ENCODE data around the gene LMLN. TPM values are rescaled to one million over a fixed set of nuclear protein-coding genes. Genes with fewer than 3 reads are reported as not detected.

LMLN gene
- total RNA-seq, 1 experiment from 2014 or later: 17.4 TPM

GRCh38 chr3:198064420-198064819 is 104.4 kb downstream of the LMLN start:
- intact Hi-C loops (cut with micrococcal nuclease; ENCODE audit: unreplicated experiment): no loop called here
- H3K36me3 ChIP-seq (ENCODE audit: insufficient read depth, low read length, poor library complexity, severe bottlenecking): no peaks in the 10 kb centered on the region
- no peak overlapping the region for H3K4me3 ChIP-seq (ENCODE audit: low read depth, low read length, poor library complexity, severe bottlenecking)
- TF ChIP-seq CTCF (conservative IDR thresholded peaks at IDR 0.05; ENCODE audit: low read depth, low read length) (no peak), EZH2 (IDR thresholded peaks at IDR 0.05; ENCODE audit: borderline replicate concordance, low read depth, low read length, poor library complexity, severe bottlenecking) (no peak)
- no peaks in the 10 kb centered on the region for H3K4me1 ChIP-seq (ENCODE audit: insufficient read depth, low read length, poor library complexity, severe bottlenecking)
- no TSS peak for BruUV-seq (replicated peaks)
- no peaks in the 10 kb centered on the region for H3K9me3 ChIP-seq (ENCODE audit: low read depth, low read length, poor library complexity, severe bottlenecking)
- no peak for DNase-seq (ENCODE audit: low spot score)
- ChIA-PET CTCF (no interaction called here), POLR2A (ENCODE audit: low non-redundant PET) (no interaction called here)
- no peak overlapping the region for H3K27ac ChIP-seq (ENCODE audit: low read depth, low read length, poor library complexity, severe bottlenecking)
- H3K27me3 ChIP-seq (replicated peaks; ENCODE audit: insufficient read depth, low read depth, low read length, poor library complexity): no peaks in the 10 kb centered on the region

- H3K9me3 ChIP-seq (ENCODE audit: low read depth, low read length, poor library complexity, severe bottlenecking): no peaks in the 10 kb centered on the region
- no peaks in the 10 kb centered on the region for H3K36me3 ChIP-seq (ENCODE audit: insufficient read depth, low read length, poor library complexity, severe bottlenecking)
- BruUV-seq (replicated peaks): no TSS peak
- TF ChIP-seq EZH2 (IDR thresholded peaks at IDR 0.05; ENCODE audit: borderline replicate concordance, low read depth, low read length, poor library complexity, severe bottlenecking) (no peak), CTCF (conservative IDR thresholded peaks at IDR 0.05; ENCODE audit: low read depth, low read length) (no peak)
- CTCF ChIA-PET: no interaction called here
- H3K4me1 ChIP-seq (ENCODE audit: insufficient read depth, low read length, poor library complexity, severe bottlenecking): no peaks in the 10 kb centered on the region
- H3K27ac ChIP-seq (ENCODE audit: low read depth, low read length, poor library complexity, severe bottlenecking): no peak overlapping the region
- H3K4me3 ChIP-seq (ENCODE audit: low read depth, low read length, poor library complexity, severe bottlenecking): no peak overlapping the region
- intact Hi-C loops (cut with micrococcal nuclease; ENCODE audit: unreplicated experiment): no loop called here
- DNase-seq (ENCODE audit: low spot score): no peak
- POLR2A ChIA-PET (ENCODE audit: low non-redundant PET): no interaction called here
- no peaks in the 10 kb centered on the region for H3K27me3 ChIP-seq (replicated peaks; ENCODE audit: insufficient read depth, low read depth, low read length, poor library complexity)
Measured at GRCh38 chr3:198065897-198066296, 105.9 kb downstream of the LMLN start.

- Histone ChIP-seq H3K27me3 (replicated peaks; ENCODE audit: insufficient read depth, low read depth, low read length, poor library complexity) (no peaks in the 10 kb centered on the region), H3K27ac (ENCODE audit: low read depth, low read length, poor library complexity, severe bottlenecking) (no peak overlapping the region), H3K4me1 (ENCODE audit: insufficient read depth, low read length, poor library complexity, severe bottlenecking) (no peaks in the 10 kb centered on the region), H3K36me3 (ENCODE audit: insufficient read depth, low read length, poor library complexity, severe bottlenecking) (no peaks in the 10 kb centered on the region), H3K4me3 (ENCODE audit: low read depth, low read length, poor library complexity, severe bottlenecking) (no peak overlapping the region), H3K9me3 (ENCODE audit: low read depth, low read length, poor library complexity, severe bottlenecking) (no peaks in the 10 kb centered on the region)
- TF ChIP-seq EZH2 (IDR thresholded peaks at IDR 0.05; ENCODE audit: borderline replicate concordance, low read depth, low read length, poor library complexity, severe bottlenecking) (no peak), CTCF (conservative IDR thresholded peaks at IDR 0.05; ENCODE audit: low read depth, low read length) (no peak)
- POLR2A ChIA-PET (ENCODE audit: low non-redundant PET): no interaction called here
- BruUV-seq (replicated peaks): no TSS peak
- DNase-seq (ENCODE audit: low spot score): no peak
- CTCF ChIA-PET: no interaction called here
- intact Hi-C loops (cut with micrococcal nuclease; ENCODE audit: unreplicated experiment): no loop called here
Measured at GRCh38 chr3:198067416-198067815, 107.4 kb downstream of the LMLN start.

All from A673 (cell line).